Stimulated activated CD4-positive, alpha-beta T cell treated with anti-CD3 and anti-CD28 coated beads, TNF-alpha, amount 100 ng/mL, for 1 hour (primary cell): ENCODE measurements around the gene PIH1D1.
A peak's percentile ranks its signal among the peaks of the same experiment; 100 is the strongest.
"Not testable (repeated sequence)": the region's sequence is repeated elsewhere in the genome, so short reads cannot be mapped to it uniquely, and the experiment has no call there.

Experiments
- DNase-seq, 3 donors: peaks; one replicate each; pipeline ENCODE4 v3.0.0-alpha.2; 2020; ENCODE audit warnings: low read depth in 3 of 3, low spot score in 1 of 3

PIH1D1 gene

GRCh38 chr19:49481020-49481683 is 29.5 kb upstream of the PIH1D1 start:
- no peak for DNase-seq

- no peak for DNase-seq
Observed at GRCh38 chr19:49479975-49480628, 28.5 kb upstream of the PIH1D1 start.

DNA sequence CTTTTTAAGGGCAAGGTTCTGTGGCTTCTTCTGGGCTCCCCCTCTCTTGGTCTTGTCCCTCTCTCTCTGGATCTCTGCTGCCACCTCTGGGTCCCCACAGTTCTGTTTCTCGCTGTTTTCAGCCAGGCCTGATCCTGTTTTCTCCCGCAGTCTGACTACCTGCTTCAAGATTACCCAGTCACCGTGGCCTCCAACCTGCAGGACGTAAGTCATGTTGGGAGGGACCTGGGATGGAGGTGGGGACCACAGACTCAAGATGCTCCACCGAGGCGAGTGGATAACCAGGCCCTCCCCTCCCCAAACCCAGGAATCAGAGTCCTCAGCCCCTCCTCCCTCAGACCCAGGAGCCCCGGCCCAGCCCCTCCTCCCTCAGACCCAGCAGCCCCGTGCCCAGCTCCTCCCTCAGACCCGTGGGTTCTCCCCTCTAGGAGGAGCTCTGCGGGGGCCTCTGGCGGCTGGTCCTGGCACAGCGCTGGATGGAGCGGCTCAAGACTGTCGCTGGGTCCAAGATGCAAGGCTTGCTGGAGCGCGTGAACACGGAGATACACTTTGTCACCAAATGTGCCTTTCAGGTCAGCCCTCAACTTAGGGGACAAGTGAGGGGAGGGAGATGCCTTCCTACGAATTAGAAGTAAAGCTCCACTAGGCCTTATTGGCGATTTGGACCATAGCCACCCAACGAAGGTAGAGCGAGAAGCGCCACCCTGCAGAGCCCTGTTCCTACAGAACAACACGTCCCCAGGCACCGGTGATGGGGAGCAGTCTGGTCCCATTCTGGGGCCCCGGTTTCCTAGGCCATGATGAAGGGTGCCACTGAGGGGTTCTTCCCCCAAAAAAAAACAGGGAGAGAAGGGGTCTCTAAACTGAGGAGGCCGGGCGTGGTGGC is 24.6 kb upstream of the PIH1D1 start:
- peak in 1 of 3 donors; percentile 64 for DNase-seq

DNA sequence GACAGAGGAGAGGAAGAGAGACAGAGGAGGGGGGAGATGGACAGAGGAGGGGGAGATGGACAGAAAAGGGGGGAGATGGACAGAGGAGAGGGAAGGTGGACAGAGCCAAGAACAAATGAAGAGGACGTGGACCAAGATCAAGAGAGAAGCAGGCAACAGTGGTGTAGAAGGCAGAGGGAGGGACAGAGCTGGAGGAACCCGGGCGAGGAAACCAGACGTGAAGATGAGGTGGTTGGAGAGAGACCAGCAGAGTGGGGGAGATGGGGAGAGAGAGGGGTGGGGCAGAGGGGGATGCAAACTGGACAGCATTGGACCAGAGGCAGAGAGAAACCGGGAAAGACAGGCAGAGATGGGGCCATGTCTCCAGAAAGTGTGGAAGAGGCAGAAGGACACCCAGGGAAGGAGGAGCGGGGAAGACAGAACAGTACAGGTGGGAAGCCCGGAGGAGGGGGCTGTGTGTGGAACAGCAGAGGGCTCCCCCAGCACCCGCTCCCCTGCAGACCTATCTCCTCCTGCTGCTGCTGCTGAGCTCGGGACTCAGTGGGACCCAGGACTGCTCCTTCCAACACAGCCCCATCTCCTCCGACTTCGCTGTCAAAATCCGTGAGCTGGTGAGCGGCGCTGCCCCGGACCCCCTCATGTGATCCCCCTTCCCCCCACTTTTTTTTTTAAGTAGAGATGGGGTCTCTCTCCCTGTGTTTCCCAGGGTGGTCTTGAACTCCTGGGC is 23.7 kb upstream of the PIH1D1 start:
- DNase-seq: no peak

GRCh38 chr19:49474542-49474924 is 22.9 kb upstream of the PIH1D1 start:
- DNase-seq: no peak

GRCh38 chr19:49473868-49474541 is 22.4 kb upstream of the PIH1D1 start, which contains the start of gene FLT3LG:
Gene FLT3LG, plus strand, starts transcription at chr19:49474215. Its CDS starts 425 bp downstream, at chr19:49474640.
- peak; percentile 70 to 87 (median 87) for DNase-seq

- not testable (repeated sequence) for DNase-seq
Observed at GRCh38 chr19:49473501-49473867, 21.9 kb upstream of the PIH1D1 start.

- DNase-seq: no peak
Observed at GRCh38 chr19:49472936-49473335, 21.3 kb upstream of the PIH1D1 start.

DNA sequence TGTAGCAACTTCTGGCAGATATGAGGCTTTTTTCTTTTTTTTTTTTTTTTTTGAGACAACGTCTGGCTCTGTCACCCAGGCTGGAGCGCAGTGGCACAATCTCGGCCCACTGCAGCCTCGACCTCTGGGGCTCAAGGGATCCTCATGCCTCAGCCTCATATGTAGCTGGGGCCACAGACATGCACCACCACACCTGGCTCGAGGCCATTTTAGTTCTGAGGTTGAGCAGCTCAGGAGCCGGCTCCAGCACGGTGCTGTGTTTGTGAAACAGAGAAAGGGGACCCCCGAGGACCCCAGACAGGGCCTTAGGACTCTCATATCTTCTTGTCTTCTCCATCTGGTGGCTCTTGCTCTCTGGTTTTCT is 19.0 kb upstream of the PIH1D1 start:
- no peak for DNase-seq

DNA sequence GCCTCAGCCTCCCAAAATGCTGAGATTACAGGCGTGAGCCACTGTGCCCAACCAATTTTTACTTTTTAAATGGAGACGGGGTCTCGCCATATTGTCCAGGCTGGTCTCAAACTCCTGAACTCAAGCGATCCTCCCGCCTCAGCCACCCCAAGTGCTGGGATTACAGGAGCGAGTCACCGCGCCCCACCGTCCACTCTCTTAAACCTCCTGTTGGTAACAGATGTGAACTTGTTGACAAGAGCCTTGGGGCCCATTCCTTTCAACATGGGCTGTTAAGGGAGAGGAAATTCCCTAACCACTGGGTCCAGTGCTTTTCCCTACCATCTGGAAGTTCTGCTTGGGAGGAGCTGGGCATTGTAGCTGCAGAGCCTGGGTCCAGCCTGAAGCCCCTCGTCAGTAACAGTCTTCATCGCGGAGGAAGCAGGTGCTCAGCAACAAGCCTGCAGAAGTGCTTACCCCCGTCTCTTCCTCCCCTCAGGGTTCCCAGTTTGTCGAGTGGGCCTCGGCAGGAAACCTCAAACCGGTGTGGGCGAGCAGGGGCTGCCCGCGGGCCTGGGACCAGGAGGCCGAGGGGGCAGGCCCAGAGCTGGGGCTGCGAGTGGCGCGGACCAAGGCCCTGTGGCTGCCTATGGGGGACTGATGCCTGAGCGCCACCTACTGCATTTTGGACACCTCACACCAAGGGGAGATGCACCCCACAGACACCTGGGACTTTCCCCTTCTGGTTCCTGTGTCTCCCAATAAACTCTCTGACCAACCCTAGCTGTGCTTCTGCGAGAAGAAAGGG is 18.4 kb upstream of the PIH1D1 start:
- peak in 2 of 3 donors; percentile 55 to 64 for DNase-seq

DNA sequence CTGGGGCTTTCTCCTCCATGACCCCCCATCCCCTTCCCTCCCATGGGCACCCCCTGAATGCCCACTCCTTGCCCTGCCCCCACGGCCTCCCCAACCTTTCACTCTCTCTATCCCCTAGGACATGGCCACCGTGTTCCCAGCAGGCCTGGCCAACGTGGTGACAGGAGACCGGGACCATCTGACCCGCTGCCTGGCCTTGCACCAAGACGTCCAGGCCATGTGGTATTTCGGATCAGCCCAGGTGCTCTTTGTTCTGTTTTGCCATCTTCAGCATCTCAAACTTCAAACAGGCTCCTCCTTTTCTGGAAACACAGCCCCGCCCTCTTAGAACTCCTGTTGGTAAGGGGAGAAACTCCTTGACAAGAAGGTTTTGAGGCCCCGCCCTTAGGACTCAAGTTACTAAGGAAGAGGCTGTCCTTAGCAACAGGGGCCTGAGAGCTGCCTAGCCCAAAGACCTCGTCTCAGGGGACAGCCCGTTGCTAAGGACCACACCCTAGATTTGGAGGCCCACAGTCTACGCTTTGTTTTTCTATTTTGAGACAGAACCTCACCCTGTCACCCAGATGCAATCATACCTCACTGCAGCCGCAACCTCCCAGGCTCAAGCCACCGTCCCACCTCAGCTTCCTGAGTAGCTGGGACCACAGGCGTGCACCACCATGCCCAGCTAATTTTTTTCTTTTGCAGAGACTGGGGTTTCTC is 17.3 kb upstream of the PIH1D1 start:
- DNase-seq: peak in 2 of 3 donors; percentile 66 to 90

- no peak for DNase-seq
Observed at GRCh38 chr19:49468199-49468598, 16.6 kb upstream of the PIH1D1 start.

DNA sequence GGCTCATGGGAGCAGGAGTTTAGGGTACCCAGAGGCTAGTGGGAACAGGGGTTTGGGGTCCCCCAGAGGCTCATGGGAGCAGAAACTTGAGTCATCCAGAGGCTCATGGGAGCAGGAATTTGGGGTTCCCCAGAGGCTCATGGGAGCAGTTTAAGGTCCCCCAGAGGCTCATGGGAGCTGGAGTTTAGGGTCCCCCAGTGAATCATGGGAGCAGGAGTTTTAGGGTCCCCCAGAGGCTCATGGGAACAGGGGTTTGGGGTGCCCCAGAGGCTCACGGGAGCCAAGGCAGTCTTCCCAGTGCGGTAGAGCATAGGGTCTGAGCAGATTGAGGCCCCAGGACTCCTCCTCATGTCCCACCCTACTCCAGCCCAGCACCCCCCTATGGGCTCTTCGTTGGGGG is 13.8 kb upstream of the PIH1D1 start:
- DNase-seq: no peak

- no peak for DNase-seq
Observed at GRCh38 chr19:49463960-49464740, 12.5 kb upstream of the PIH1D1 start.

DNA sequence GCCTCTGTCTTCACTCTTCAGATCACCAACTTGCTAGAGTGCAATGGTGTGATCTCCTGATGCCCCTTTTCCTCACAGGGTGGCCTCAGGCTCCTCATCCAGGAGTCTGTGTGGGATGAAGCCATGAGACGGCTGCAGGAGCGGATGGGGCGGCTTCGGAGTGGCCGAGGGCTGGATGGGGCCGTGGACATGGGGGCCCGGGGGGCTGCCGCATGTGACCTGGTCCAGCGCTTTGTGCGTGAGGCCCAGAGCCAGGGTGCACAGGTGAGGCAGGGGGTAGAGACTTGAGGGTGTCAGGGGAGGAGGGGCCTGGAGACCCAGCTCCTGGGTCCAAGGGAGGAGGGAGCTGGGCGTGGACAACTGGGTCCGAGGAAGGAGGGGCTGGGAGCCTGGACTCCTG is 10.9 kb upstream of the PIH1D1 start:
- DNase-seq: no peak

- no peak for DNase-seq
Observed at GRCh38 chr19:49461656-49462055, 10.0 kb upstream of the PIH1D1 start.

GRCh38 chr19:49461130-49461529 is 9.5 kb upstream of the PIH1D1 start:
- DNase-seq: not testable (repeated sequence)

GRCh38 chr19:49459388-49459787 is 7.8 kb upstream of the PIH1D1 start:
- no peak for DNase-seq

- no peak for DNase-seq
Observed at GRCh38 chr19:49458567-49458903, 6.9 kb upstream of the PIH1D1 start.
